Left hindlimb (tissue), 1 donor: ENCODE data around the gene QPCT.
"Not testable (repeated sequence)": the region's sequence is repeated elsewhere in the genome, so short reads cannot be mapped to it uniquely, and the experiment has no call there.

Experiments
- DNase-seq: peaks from one replicate; pipeline ENCODE4 v3.0.0-alpha.2; 2018

Gene QPCT

DNA sequence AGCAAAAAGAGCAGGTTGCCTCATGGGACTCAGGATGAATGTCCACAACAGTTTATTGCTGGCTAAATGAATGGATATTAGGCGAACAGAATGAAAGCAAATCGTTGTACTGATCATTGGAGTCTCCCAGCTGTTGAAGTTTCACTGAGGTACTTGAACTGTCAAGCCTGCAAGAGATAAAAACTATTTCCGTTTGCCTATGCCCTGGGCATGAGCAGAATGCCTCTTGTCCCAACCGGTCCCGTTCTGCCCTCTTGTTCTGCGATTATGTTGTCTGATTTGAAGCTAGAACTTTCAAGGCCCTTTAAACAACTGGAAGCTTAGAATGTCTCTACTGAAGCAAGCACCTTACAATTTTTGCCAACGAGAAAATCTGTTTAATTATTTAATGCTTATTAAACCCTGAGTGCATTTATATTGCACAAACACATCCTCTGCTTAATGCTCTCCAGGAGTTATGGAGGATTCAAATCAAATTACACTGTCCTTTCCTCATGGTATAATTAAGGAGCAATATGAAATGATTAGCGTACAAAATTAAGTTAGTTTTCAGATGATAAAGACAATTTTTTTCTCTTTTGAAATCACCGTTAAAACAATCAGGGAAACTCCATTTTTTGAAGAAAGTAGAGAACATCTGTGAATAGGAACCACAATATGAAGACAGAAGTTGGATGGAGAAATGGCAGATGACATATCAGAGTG is 17.7 kb downstream of the QPCT start:
- no peak for DNase-seq

DNA sequence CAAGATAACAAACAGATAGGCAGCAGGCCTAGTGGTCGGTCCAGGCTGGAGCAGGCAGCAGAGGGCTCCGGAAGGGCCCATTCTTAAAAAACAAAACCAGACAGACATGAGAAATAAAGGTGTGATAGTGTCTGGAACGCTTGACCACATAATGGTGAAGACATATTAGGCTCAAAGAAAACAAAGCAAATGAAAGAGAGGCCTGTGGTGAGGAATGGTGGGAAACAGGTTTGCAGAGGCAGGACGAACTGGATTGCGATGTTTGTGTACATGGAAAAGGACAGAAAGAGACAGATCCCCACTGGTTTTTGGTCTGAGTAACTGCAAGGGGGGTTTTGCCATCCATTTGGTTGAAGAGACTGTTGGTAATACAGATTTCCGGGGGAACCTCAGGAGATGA is 19.9 kb downstream of the QPCT start:
- no peak for DNase-seq

DNA sequence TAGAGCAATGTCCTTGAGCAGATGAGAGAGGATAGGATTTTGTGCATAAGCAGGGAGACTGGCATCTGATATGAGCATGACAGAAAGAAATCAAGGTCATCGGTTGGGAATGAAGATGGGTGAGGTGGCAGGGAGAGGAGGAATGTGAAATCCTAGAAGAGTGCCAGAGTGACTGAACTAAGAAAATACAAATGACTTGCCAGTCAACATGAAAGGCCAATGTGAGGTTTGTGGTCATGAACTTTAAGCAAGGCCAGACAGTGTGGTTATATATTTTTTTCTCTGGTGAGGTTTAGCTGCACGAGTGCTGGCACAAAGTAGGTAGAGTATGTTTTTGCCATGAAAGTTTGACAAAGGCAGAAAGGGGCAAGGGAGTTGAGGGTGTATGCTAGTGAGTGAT is 21.2 kb downstream of the QPCT start:
- no peak for DNase-seq

DNA sequence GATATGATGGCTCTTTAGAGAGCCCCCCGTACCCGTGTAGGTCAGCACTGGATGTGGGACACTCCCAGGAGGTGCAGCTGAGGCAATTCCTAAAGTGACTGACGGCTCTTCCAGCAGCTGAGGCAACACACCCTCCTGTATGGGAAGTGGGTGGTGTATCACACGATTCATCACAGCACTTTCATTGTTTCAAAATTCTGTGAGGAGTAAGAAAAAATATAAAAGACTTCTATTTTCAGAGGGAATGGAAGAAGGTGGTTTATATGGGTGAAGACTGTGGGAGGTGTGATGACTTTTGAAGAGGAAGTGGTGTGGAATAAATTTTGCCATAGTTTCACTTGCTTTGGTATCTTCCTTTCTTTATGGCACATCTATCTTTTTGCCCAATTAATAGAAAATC is 22.3 kb downstream of the QPCT start:
- no peak for DNase-seq

DNA sequence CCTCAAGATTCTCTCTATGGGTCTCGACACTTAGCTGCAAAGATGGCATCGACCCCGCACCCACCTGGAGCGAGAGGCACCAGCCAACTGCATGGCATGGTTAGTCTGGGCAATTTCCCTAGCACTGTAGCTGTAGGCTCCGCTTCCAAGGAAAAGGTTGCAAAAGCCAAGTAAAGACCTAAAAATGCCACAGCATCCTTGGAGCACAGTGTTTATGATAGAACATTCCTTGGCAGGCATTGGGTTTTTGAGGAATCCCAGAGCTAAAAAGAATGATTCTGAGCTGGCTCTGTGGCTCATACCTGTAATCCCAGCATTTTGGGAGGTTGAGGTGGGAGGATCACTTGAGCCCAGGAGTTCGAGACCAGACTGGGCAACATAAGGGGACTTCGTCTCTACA is 22.9 kb downstream of the QPCT start:
- DNase-seq, result no peak

DNA sequence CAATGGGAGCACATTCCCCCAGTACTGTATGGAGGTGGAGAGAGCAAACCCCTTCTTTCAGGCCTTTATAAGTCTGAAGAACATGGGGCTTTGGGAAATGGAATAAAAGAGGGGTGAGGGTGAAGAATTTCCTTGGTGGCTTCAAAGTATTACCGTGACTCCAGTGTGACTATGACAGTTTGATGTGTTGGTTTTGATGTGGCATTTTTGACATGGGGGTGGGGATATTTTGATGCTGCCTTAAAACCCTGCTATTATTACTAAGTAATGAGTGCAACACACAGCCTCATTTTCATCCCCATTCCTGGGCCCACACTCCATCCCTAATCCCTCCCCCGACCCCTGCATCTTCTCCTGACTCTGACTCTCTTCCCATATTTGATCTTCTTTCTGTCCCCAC is 23.6 kb downstream of the QPCT start:
- no peak for DNase-seq

DNA sequence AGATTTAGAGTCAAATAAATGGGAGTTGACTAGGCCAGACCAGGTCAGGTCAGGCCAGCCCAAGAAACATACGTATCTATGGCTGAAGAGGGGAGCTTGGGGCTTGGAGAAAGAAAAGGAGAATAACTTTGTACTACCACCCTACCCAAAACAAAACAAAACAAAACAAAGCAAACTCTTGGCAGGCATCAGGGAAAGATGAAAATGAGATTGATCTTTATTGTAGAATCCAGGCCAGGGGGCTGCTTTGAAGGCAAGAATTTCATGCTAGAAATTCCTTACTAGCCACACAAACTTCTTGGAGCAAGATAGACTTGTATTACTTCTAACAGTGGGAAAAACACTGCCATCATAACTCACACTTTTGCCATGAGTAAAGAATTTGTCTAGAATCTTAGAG is 26.2 kb downstream of the QPCT start:
- no peak for DNase-seq

DNA sequence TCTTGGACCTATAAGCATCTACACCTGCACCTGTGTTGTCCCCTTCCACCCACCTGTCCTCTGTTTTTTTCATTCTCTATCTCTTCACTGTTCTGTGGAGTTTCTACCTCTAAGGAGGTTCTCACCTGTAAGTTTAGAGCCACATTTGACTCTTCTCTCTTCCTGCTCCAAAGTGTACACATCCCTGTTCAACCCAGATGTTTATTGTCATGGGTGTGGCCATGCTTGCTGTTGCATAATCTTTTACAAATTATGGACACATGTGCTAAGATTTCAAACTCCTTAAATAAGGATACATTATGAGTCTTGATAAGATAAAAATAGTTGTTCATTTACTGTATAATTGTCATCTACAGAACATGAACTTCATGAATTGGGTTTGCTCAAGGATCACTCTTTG is 27.6 kb downstream of the QPCT start:
- no peak for DNase-seq

DNA sequence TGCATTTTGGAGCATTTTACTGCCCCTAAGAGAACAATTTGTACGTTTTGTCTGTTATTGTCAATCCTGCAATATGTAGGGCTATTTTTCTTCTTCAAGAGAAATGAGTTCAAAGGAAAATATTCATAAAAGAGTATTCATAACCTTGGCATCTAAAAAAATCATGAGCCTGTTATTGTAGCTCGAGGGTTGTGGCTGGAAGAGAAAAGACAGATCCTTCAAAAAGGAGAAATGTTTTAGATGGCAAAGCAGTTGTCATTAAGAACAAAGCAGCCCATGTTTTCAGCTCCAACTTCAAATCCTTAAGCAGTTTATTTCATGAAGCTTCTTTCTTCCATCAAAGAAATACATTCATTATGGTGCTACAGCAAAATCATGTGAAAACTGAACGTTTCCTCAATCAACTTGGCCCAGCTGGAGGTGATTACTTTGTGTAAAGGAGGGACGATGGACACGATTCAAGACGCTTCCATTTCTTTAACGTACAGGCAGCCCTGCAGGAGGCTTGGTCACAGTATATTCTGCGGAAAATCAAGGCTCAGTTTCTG is 31.4 kb downstream of the QPCT start:
- DNase-seq, result no peak

DNA sequence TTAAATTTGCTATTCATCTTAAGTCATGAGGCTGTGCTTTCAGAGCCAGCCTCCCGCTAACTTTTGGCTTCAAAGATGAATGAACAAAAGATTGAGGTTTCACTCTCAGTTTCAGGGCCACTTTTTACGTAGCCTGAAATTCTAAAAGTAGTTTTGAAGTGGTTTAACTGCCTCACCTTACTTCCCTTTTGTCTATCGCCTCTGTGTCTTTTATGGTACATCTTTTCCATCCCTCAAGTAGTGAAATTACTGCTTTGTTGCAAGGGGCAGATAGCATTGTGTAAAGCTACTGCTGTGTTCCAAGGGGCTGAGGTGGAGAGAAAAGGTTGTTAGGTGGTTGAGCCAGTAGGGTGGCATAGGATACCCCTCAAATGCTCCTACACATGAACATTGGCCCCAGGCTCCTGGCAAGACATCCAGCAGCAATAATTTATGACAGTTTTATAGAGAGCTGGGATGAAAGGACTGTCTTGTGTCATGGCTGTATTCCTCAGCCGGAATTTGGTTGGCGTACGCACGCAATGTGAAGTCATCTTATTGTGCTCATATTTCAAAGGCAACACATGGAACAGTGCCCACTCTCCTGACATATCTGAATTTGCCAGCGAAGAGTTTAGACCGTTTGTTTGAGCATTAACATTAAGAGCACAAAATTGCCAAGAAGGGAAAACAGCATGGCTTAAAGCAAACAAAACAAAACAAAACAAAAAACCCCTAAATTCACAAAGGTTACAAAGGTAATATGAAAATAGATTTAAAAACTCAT is 32.2 kb downstream of the QPCT start:
- no peak for DNase-seq

DNA sequence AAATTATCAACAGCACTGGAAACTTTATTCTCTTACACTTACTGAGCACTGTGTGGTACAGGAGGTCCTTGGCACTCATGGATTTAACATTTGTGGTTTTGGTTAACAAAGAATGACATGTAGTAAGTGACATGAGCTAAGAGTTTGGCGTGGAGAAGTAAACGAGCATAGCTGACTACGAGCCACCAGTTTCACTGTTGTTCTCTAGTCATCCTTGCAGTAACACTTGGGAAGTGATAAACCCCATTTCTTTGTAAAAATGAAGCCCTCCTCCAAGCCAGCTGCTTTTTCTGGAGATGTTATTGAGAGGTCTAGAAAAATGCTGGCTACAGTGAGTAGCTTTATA is 32.7 kb downstream of the QPCT start:
- DNase-seq, result no peak

DNA sequence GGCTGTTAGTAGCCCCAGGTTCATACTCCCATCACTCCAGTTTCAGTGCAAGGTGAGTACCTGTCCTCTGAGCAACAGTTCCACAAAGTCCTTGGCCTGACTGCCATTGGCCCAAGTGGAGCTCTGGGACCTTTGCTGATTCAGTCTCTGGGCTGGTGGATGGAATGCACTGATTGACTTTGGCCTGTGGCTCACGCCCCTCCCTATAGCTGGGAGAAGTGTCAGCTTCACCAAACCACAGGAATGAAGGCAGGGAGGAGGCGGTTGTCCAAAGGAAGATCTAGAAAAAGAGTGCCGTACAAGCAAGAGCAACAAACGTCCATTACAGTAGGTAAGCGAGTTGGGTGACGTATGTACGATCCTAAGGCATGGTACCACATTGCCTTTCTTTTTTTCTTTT is 34.0 kb downstream of the QPCT start:
- no peak for DNase-seq

DNA sequence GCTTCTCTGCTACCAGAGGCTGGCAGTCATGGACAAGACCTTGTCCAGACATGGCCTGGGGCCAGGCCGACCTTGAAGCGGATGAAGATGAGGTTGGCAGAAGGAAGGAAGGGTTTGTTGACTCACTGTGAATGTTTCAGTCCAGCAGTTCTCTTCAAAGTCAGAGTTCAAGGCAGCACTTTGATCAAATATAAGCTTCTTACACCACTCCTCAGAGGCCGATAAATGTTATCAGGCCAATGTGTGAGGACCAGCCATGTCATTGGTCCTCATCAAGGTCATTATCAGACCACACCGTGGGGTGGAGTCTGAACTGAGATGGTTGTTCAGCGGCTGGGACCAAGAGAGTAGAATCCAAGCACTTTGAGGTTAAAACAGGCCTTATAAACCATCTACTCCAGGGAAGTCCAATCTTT is 35.5 kb downstream of the QPCT start:
- DNase-seq, result no peak

DNA sequence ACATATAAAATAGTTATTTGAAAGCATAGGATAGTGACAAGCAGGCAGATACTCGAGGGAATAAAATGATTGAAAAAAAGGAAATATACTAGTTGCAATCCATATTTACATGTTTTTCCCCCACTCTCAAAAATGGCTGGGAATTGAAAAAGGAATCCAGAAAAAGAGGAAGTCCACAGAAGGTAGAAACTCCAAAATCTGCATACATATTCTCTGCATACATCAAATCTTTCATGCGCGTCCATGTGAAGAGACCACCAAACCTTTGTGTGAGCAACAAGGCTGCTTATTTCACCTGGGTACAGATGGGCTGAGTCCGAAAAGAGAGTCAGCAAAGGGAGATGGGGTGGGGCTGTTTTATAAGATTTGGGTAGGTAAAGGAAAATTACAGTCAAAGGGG is 36.4 kb downstream of the QPCT start:
- not testable (repeated sequence) for DNase-seq

DNA sequence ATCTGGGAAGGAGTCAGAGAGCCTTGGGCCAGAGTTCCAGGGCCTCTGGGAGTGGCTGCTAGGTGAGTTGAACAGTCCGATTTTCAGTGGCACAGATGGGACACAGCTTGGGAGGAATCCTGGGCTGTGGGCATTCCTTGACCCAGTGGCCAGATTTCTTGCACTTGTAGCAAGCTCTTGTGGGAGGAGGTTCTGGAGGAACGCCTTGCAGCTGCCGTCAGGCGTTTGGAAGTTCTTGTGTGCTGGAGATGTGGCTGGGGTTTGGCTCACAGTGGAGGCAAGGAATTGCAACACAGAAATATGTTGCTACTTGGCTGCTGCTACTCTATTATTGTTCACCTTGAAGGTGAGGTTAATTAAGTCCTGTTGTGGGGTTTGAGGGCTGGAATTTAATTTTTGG is 39.8 kb downstream of the QPCT start:
- DNase-seq, result not testable (repeated sequence)

DNA sequence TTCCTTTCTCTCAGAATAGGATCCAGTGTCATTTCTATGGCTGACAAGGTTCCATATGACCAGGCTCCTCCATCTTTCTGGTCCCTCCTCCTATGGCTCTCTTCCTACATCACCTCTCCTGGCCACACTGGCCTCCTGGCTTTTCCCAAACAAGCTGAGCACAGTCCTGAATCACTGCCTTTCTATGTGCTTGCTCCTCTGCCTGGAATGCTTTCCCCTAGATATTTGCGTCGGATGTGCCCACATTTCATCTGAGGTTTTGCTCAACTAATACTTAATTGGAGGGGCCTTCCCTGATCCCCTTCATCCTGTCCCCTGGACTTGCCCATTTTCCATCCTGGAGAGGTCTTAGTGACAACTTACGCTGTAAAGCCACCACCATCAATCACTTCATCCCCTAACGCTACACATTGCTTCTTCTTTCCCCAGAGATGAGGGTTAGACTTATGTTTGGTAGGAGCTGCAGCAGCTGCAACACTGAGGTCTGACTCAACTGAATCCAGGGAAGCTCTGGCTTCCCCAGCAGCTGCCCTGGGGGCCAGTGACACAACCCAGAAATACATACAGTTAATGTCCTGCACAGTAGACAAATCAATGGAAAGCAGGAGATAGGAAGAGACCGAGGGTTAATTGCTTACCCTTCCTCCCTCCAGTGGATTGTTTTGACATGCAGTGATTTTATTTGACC is 42.9 kb downstream of the QPCT start:
- no peak for DNase-seq

DNA sequence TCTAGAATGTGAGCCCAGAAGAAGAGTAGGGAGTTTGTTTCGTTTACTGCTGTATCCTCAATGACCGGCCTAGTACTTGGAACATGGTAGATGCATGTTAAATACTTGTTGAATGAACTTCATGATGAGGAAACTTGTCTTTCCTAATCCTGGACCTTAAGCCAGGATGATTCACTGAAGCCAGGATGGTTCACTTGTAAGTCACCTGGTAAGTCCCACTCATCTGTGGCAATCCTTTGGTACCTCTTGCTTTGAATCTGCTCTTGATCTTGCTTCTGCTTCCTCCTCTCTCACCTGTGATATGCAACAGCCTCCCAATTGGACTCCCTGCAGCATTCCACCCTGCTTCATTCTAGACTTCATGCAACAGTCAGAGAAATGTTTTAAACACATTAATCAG is 43.6 kb downstream of the QPCT start:
- no peak for DNase-seq

DNA sequence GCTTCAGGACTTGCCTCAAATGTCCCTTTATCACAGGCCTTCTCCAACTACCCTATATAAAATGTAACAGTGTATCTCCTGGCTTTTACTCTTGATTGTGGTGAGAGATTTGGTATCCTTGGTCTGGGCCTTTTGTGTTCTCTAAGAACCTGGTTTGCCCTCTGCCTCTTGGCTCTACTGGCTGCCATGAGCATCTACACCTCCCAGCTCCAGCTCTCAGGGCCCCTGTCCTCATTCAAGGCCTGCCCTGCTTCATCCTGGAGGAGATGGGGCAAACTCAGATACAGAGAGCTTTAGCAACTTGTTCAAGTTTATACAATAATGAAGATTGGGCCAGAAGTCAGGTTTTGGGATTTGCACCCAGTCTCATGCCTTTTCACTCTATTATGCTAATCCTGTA is 45.0 kb downstream of the QPCT start:
- DNase-seq, result no peak

DNA sequence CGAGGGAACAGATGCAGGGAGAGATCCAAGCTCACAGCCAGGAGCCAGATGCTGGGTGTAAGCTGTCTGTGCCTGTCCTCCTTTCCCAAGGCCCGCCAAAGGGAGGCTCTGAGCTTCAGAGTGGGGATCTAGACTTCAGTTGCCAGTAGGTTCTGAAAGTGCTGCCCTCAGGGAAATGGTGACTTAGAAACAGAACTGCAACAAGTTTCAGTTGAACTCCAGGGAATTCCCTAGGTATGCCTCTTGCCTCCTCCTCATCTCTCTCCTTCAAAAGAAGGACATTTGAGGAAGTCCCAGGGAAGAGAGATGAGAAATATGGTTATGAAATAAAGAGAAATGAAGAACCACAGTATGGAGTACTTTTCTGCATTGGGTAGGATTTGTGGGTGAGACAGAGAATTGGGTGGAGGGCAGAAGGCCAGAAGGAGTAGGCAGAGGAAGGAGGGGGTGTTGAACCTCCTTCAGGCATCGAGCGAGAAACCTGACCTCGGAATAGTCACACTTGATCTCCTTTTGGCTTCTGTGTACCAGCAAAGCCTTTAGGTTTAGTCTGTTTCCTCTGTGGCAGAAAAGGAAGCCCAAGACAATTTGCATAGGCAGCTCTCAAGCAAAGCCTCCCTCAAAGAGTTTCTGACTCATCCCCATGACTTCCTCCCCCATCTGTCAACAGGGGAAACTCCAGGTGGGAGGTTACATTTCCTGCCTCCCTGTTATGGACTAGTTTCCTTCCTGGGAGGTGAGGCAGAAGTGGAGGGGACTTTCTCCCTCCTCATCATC is 45.7 kb downstream of the QPCT start:
- no peak for DNase-seq

DNA sequence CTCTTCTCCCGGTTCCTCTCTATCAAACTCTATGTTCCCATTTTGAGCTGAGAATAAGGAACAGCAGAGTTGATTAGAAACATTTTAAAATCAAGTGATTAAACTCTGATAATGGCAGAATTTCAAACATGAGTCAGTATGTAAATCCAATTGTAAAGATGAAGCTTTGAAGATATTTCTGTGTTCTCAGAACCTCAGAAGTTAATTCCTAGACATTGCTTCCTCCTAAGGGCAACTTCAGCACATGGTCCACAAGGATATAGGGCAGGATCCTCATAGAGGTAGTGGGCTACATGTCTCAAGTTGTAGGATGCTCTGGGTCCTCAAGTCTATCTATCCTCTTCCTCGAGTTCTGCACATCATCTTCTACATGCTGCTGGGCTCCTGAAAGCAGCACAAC is 46.3 kb downstream of the QPCT start:
- DNase-seq, result no peak

DNA sequence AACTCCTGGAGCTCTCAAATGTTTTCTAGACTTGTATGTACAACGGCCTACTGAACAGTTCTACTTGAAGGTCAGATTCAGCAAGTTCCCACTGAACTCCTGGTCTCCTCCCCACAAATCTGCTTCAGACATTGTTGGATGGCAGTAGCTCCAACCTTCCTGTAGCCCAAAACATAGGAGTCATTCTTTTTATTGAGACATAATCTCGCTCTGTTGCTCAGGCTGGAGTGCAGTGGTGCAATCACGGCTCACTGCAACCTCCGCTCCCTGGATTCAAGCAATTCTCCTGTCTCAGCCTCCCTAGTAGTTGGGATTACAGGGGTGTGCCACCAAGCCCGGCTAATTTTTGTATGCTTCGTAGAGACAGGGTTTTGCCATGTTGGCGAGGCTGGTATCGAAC is 47.3 kb downstream of the QPCT start:
- DNase-seq, result no peak

DNA sequence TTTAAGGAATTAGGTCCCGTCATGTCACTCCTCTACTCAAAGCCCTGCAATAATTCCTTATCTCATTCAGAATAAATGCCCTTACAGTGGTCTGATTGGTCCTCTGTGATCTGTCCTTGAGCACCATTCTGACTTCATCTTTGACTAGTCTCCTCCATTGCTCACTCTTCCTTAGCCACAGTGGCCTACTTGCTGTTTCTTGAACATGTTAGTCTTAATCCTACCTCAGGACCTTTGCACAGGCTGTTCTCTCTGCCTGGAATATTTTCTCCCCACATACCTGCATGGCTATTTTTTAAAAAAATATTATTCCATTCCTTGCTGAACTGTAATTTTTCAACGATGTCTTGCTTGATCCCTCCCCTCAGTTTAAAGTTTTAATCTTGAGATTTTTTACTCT is 48.0 kb downstream of the QPCT start:
- DNase-seq, result no peak

DNA sequence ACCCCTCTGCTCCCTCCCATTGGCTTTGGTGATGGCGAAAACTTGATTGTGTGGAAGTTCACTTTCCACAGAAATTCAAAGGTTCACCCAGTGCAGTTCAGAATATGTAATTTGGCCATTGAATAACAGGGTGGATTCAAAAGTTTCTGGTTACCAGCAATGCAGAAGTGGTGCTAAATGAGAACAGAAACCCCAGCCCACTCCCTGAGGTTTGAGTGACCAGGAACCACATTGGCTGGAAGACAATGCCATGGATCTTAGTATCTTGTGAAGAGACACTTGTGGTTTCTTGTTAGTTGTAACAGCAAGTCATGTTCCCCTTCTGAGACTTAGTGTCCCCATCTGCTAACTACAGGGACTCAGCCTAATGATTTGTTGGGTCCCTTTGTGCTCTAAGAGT is 49.8 kb downstream of the QPCT start:
- no peak for DNase-seq
